Mesothelial cell of epicardium (in vitro differentiated cells): ENCODE measurements around the gene CTDP1. TPM values are rescaled to one million over a fixed set of nuclear protein-coding genes. Genes with fewer than 3 reads are reported as not detected.
A peak's percentile ranks its signal among the peaks of the same experiment; 100 is the strongest.

Experiments used
- DNase-seq, 2 experiments: peaks; one replicate each; pipeline ENCODE4 v3.0.0; 2021; ENCODE audit warnings: low spot score in 2 of 2; ENCODE audit not compliant: unreplicated experiment in 2 of 2
- H3K27ac Mint-ChIP-seq: 2 replicates; pipeline ENCODE4 v1.8.0; 2021; ENCODE audit warnings: mixed read lengths
- H3K27me3 Mint-ChIP-seq: 2 replicates; pipeline ENCODE4 v1.8.0; 2021; ENCODE audit warnings: low read depth, mixed read lengths
- H3K36me3 Mint-ChIP-seq: 2 replicates; pipeline ENCODE4 v1.8.0; 2021; ENCODE audit warnings: mixed read lengths
- H3K4me1 Mint-ChIP-seq: 2 replicates; pipeline ENCODE4 v1.8.0; 2021; ENCODE audit warnings: mixed read lengths
- H3K4me3 Mint-ChIP-seq: 2 replicates; pipeline ENCODE4 v1.8.0; 2021; ENCODE audit warnings: mild to moderate bottlenecking, moderate library complexity, mixed read lengths
- H3K9me3 Mint-ChIP-seq: 2 replicates; pipeline ENCODE4 v1.8.0; 2021; ENCODE audit warnings: mixed read lengths
- total RNA-seq: library from RNA; stranded (reverse); gene quantifications from 3 replicates; pipeline ENCODE4 v1.2.1, GENCODE V29; 2021
- TF ChIP-seq, protein P1 (sequence below): fragments of 200-600 bp; sonication (generic); IDR thresholded peaks from one replicate; pipeline ENCODE4 v1.5.0; 2021; ENCODE audit warnings: antibody characterized with exemption; ENCODE audit not compliant: unreplicated experiment

Gene CTDP1
- total RNA-seq, 1 donor from 2014 or later = 24.1 TPM

DNA sequence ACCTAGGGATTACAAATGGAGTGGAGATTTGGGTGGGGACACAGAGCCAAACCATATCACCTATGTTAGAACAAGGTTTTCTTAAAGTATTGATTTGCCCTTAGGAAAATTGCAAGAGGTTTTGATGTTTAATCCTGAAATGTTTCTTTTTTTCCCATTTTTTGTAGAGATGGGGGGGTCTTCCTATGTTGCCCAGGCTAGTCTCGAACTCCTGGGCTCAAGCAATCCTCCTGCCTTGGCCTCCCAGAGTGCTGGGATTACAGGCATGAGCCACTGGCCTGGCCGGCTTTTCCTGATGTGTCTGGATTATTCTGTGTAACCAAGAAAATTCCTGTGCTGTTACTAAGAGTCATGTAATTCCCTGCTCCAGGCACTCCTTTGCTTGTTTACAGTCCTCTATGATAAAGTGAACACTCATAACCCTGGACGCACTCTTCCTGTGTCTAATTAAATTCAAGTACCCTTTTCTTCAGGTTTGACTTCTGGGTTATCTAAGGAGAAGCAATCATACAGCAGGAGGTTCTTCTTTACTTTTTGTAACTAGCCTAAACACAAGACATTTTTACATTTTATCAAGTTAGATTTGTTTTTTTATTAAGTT, 15.0 kb upstream of the CTDP1 start:
- DNase-seq = no peak
- TF ChIP-seq, protein P1, sequence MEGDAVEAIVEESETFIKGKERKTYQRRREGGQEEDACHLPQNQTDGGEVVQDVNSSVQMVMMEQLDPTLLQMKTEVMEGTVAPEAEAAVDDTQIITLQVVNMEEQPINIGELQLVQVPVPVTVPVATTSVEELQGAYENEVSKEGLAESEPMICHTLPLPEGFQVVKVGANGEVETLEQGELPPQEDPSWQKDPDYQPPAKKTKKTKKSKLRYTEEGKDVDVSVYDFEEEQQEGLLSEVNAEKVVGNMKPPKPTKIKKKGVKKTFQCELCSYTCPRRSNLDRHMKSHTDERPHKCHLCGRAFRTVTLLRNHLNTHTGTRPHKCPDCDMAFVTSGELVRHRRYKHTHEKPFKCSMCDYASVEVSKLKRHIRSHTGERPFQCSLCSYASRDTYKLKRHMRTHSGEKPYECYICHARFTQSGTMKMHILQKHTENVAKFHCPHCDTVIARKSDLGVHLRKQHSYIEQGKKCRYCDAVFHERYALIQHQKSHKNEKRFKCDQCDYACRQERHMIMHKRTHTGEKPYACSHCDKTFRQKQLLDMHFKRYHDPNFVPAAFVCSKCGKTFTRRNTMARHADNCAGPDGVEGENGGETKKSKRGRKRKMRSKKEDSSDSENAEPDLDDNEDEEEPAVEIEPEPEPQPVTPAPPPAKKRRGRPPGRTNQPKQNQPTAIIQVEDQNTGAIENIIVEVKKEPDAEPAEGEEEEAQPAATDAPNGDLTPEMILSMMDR = no peak
- H3K27me3 Mint-ChIP-seq = peaks cover 30% of the 10 kb centered on the region

DNA sequence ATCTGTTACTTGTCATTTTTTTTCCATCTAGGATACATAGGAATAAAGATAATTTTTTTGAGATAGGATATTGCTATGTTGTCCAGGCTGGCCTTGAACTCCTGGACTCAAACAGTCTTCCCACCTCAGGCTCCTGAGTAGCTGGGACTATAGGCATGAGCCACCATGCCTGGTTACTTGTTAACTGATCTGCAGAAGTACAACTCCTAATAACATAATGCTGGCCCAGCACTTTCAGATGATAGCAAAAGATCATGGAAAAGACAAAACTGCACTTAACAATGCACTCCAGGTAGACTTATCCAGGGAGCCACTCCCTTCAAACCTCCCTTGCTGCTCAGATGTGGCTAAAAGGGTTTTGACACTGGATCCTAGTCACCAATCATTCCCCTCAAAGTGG, 11.4 kb upstream of the CTDP1 start:
- Mint-ChIP-seq H3K9me3 (peaks cover 12% of the 10 kb centered on the region), H3K36me3 (no peaks in the 10 kb centered on the region), H3K27ac (no peak overlapping the region), H3K4me1 (no peaks in the 10 kb centered on the region), H3K4me3 (no peak overlapping the region), H3K27me3 (peaks cover 14% of the 10 kb centered on the region)
- TF ChIP-seq, protein P1 = no peak
- no peak for DNase-seq

More for the DNA sequence above, 15.0 kb upstream of the CTDP1 start:
- Mint-ChIP-seq H3K9me3 (peaks cover 9% of the 10 kb centered on the region), H3K4me3 (no peak overlapping the region), H3K36me3 (no peaks in the 10 kb centered on the region), H3K27ac (no peak overlapping the region), H3K4me1 (no peaks in the 10 kb centered on the region)

DNA sequence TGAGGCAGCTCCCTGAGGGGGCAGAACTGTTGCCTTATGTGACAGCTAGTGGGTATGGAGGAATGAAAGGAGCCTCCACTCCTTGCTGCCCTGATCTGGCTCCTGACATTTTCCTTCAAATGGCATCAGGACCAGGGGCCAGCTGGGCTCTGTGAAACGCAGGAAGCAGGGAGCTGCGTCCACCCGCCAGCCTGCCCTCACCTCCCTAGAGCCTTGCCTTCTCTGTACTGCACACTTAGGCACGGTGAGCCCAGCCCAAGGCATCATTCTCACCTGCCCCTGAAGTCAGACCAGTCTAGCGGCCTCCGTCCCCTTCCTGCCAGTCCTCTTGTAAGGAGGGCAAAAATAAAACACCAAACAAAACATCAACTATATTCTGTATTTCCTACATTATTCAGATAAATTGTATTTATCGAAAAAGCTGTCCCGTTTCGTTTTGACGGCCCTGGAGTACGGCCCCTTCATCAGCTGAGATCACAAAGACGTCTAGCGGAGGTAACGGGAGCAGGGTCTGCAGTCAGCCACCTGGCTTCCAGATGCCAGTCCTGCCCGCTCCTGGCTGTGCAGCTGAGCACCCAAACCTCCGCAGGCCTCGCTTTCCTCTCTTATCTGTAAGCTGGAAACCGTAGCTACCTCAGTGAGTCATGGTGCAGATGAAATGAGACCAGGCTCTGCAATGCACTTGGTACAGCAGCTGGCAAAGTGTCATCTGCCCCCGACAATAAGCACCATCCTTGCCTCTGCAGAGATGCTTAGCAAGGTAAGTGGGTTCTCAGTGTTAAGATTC, 6.9 kb upstream of the CTDP1 start:
- no peak overlapping the region for H3K4me3 Mint-ChIP-seq
- H3K36me3 Mint-ChIP-seq = peaks cover 5% of the 10 kb centered on the region
- peaks cover 11% of the 10 kb centered on the region for H3K4me1 Mint-ChIP-seq
- peaks cover 6% of the 10 kb centered on the region for H3K27me3 Mint-ChIP-seq
- DNase-seq = no peak
- TF ChIP-seq, protein P1 = no peak
- H3K9me3 Mint-ChIP-seq = peaks cover 10% of the 10 kb centered on the region
- no peak overlapping the region for H3K27ac Mint-ChIP-seq

DNA sequence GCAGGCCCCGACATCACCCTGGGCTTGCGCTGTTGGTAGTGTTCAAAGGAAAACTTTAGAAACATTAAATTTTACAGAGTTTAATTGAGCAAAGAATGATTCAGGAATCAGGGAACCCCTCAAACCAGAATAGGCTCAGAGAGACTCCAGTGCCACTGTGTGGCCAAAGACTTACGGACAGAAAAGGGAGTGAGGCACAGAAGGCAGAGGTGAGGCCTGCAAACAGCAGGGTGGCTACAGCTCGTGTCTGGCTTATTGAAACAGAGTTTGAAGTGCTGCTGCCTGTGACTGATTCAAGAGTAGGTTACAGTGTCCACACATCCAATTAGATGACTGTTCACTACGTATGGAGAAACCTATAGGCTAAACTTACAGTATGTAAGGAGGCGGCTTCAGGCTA, 2.4 kb upstream of the CTDP1 start:
- Mint-ChIP-seq H3K36me3 (peaks cover 5% of the 10 kb centered on the region), H3K9me3 (no peaks in the 10 kb centered on the region), H3K27ac (no peak overlapping the region), H3K27me3 (peaks cover 2% of the 10 kb centered on the region), H3K4me3 (no peak overlapping the region), H3K4me1 (peaks cover 34% of the 10 kb centered on the region)
- TF ChIP-seq, protein P1 = no peak
- no peak for DNase-seq

DNA sequence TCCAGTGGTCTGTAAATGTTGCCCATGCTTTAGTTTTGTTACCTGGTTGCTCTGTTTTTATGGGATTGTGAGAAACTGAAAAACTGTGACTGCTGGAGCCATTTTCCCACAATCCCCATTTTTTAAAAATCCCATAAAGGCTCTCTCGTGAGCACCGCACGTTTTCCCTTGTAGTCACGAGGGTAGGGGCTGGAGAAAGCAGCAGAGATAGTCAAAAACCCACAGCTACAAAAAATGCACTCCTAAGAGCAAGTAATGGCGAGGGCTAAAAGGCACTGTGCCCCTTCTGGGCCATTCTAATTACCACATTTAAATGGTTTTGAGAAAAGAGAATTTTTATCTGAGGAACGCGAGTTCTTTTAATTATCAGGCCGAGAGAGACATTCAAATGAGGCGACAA, 1.8 kb upstream of the CTDP1 start:
- peak overlapping the region; percentile 99 for H3K27ac Mint-ChIP-seq
- H3K4me1 Mint-ChIP-seq = peaks cover 34% of the 10 kb centered on the region

More for the DNA sequence above, 1.8 kb upstream of the CTDP1 start:
- Mint-ChIP-seq H3K36me3 (peaks cover 5% of the 10 kb centered on the region), H3K4me3 (peak overlapping the region; percentile 99), H3K27me3 (no peaks in the 10 kb centered on the region), H3K9me3 (no peaks in the 10 kb centered on the region)
- TF ChIP-seq, protein P1 = no peak
- DNase-seq = no peak
